ENCODE results near the gene SLC34A3.

Gene SLC34A3

DNA sequence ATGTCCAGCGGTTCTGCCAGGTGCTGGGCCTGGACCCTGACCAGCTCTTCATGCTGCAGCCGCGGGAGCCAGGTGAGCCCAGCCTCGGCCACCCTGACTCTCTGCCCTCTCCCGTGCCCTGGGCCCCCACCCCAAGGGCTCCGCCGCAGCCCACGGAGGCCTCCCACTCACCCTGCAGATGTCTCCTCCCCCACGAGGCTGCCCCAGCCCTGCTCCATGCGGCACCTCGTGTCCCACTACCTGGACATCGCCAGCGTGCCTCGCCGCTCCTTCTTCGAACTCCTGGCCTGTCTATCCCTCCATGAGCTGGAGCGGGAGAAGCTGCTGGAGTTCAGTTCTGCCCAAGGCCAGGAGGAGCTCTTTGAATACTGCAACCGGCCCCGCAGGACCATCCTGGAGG lies 16.1 kb upstream of the SLC34A3 start:
- H3K36me3 ChIP-seq (replicated peaks; ENCODE audit: insufficient read depth, low read length): no peaks in the 10 kb centered on the region
- DNase-seq: no peak
- H3K4me1 ChIP-seq (ENCODE audit: low read length): no peaks in the 10 kb centered on the region
- no peak overlapping the region for H3K4me3 ChIP-seq (ENCODE audit: low read length)
- H4K20me1 ChIP-seq (ENCODE audit: insufficient read depth, low read length): no peaks in the 10 kb centered on the region
- no peaks in the 10 kb centered on the region for H3F3A ChIP-seq (ENCODE audit: insufficient read depth, low read length)
- no peak overlapping the region for H3K9ac ChIP-seq (ENCODE audit: low read length)
- no peaks in the 10 kb centered on the region for H3K79me2 ChIP-seq (ENCODE audit: low read length)
- no peak overlapping the region for H3K27ac ChIP-seq (ENCODE audit: low read length)
- TF ChIP-seq, protein P1, sequence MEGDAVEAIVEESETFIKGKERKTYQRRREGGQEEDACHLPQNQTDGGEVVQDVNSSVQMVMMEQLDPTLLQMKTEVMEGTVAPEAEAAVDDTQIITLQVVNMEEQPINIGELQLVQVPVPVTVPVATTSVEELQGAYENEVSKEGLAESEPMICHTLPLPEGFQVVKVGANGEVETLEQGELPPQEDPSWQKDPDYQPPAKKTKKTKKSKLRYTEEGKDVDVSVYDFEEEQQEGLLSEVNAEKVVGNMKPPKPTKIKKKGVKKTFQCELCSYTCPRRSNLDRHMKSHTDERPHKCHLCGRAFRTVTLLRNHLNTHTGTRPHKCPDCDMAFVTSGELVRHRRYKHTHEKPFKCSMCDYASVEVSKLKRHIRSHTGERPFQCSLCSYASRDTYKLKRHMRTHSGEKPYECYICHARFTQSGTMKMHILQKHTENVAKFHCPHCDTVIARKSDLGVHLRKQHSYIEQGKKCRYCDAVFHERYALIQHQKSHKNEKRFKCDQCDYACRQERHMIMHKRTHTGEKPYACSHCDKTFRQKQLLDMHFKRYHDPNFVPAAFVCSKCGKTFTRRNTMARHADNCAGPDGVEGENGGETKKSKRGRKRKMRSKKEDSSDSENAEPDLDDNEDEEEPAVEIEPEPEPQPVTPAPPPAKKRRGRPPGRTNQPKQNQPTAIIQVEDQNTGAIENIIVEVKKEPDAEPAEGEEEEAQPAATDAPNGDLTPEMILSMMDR (IDR thresholded peaks at IDR 0.05; ENCODE audit: low read length): no peak
- TF ChIP-seq EZH2 (optimal IDR thresholded peaks at IDR 0.05; ENCODE audit: low read depth, low read length): no peak
- no peak for TF ChIP-seq EZH2phosphoT487 (IDR thresholded peaks at IDR 0.05; ENCODE audit: low read length)
- no peaks in the 10 kb centered on the region for H3K9me3 ChIP-seq (replicated peaks; ENCODE audit: insufficient read depth, low read length)
- H3K9me2 ChIP-seq (replicated peaks; ENCODE audit: insufficient read depth, low read length): no peaks in the 10 kb centered on the region
- H3K27me3 ChIP-seq (replicated peaks; ENCODE audit: insufficient read depth, low read length): no peaks in the 10 kb centered on the region
- no peak overlapping the region for H2AFZ ChIP-seq (ENCODE audit: low read length)
- no peak overlapping the region for H3K4me2 ChIP-seq (ENCODE audit: low read depth, low read length)

DNA sequence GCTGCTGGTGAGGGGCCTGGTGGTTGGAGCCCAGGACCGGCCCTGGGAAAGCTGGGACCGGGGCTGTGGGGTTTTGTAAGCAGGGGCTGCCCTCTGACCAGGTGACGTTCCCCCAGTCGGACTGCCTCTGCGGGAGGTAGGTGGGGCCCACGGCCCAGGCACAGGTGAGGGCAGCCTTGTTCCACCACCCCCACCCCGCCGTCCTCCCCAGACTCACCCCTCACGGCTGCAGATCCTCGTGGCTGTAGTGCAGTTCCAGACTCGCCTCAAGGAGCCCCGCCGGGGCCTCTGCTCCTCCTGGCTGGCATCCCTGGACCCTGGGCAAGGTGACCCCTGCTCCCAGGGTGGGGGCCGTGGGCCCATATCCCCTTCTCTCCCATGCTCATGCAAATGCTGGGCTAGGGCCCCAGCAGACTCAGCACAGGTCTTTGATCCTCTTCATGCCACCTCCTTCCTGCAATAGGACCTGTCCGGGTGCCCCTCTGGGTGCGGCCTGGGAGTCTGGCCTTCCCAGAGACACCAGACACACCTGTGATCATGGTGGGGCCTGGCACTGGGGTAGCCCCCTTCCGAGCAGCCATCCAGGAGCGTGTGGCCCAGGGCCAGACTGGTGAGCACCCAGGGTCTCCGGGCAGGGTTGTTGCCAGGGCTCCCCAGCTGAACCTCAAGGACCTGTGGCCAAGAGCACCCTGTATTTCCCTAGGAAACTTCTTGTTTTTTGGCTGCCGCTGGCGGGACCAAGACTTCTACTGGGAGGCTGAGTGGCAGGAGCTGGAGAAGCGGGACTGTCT lies 15.3 kb upstream of the SLC34A3 start:
- no peaks in the 10 kb centered on the region for H4K20me1 ChIP-seq (ENCODE audit: insufficient read depth, low read length)
- no peak overlapping the region for H3K4me2 ChIP-seq (ENCODE audit: low read depth, low read length)
- H2AFZ ChIP-seq (ENCODE audit: low read length): no peak overlapping the region
- no peaks in the 10 kb centered on the region for H3K4me1 ChIP-seq (ENCODE audit: low read length)
- H3K36me3 ChIP-seq (replicated peaks; ENCODE audit: insufficient read depth, low read length): no peaks in the 10 kb centered on the region
- H3K9ac ChIP-seq (ENCODE audit: low read length): no peak overlapping the region
- no peaks in the 10 kb centered on the region for H3K9me3 ChIP-seq (replicated peaks; ENCODE audit: insufficient read depth, low read length)
- H3K27me3 ChIP-seq (replicated peaks; ENCODE audit: insufficient read depth, low read length): no peaks in the 10 kb centered on the region
- TF ChIP-seq, protein P1 (IDR thresholded peaks at IDR 0.05; ENCODE audit: low read length): no peak
- TF ChIP-seq EZH2 (optimal IDR thresholded peaks at IDR 0.05; ENCODE audit: low read depth, low read length) (no peak), EZH2phosphoT487 (IDR thresholded peaks at IDR 0.05; ENCODE audit: low read length) (no peak)
- H3K27ac ChIP-seq (ENCODE audit: low read length): no peak overlapping the region
- DNase-seq: no peak
- H3K4me3 ChIP-seq (ENCODE audit: low read length): no peak overlapping the region
- H3K9me2 ChIP-seq (replicated peaks; ENCODE audit: insufficient read depth, low read length): no peaks in the 10 kb centered on the region
- no peaks in the 10 kb centered on the region for H3K79me2 ChIP-seq (ENCODE audit: low read length)
- no peaks in the 10 kb centered on the region for H3F3A ChIP-seq (ENCODE audit: insufficient read depth, low read length)

DNA sequence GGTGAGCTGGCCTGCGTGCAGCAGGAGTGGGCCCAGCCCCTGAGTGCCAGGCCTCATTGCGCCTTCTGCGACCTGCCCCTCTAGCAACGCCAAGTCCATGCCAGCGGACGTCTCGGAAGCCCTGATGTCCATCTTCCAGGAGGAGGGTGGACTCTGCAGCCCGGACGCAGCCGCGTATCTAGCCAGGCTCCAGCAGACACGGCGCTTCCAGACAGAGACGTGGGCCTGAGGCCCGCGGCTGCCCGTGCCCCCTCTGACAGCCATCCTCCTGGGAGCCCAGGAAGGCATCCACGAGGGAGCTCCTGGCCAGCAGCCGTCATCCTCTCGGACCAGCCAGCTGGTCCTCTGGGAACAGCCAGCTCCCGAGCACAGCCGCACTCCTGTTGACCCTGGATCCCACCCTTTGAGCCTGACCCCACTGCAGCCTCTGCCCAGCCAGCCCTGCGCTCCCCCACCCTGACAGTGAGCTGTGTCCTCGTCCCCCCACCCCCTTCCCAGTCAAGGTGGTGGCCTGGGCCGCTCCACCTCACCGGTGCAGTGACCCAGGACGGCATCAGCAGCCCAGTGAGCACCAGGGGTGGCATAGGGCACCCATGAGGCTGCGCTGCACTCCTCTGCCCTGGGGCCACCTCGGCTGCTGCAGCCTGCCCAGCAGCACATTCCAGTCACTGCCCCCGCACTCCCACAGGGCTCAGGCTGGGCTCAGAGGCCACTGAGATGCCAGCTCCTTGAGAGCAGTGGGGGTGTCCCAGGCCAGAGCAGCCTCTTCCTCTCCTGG lies 14.3 kb upstream of the SLC34A3 start:
- TF ChIP-seq EZH2 (optimal IDR thresholded peaks at IDR 0.05; ENCODE audit: low read depth, low read length) (no peak), EZH2phosphoT487 (IDR thresholded peaks at IDR 0.05; ENCODE audit: low read length) (no peak)
- TF ChIP-seq, protein P1 (IDR thresholded peaks at IDR 0.05; ENCODE audit: low read length): no peak
- Histone ChIP-seq H3K27me3 (replicated peaks; ENCODE audit: insufficient read depth, low read length) (no peaks in the 10 kb centered on the region), H3F3A (ENCODE audit: insufficient read depth, low read length) (no peaks in the 10 kb centered on the region), H3K4me3 (ENCODE audit: low read length) (no peak overlapping the region), H3K9me2 (replicated peaks; ENCODE audit: insufficient read depth, low read length) (no peaks in the 10 kb centered on the region), H2AFZ (ENCODE audit: low read length) (no peak overlapping the region), H3K9ac (ENCODE audit: low read length) (no peak overlapping the region), H3K4me1 (ENCODE audit: low read length) (no peaks in the 10 kb centered on the region), H4K20me1 (ENCODE audit: insufficient read depth, low read length) (no peaks in the 10 kb centered on the region), H3K4me2 (ENCODE audit: low read depth, low read length) (no peak overlapping the region), H3K9me3 (replicated peaks; ENCODE audit: insufficient read depth, low read length) (no peaks in the 10 kb centered on the region), H3K36me3 (replicated peaks; ENCODE audit: insufficient read depth, low read length) (no peaks in the 10 kb centered on the region), H3K27ac (ENCODE audit: low read length) (no peak overlapping the region), H3K79me2 (ENCODE audit: low read length) (no peaks in the 10 kb centered on the region)
- no peak for DNase-seq

Data from MM.1S (cell line).